ENCODE data around the gene METAP2.

METAP2 gene

DNA sequence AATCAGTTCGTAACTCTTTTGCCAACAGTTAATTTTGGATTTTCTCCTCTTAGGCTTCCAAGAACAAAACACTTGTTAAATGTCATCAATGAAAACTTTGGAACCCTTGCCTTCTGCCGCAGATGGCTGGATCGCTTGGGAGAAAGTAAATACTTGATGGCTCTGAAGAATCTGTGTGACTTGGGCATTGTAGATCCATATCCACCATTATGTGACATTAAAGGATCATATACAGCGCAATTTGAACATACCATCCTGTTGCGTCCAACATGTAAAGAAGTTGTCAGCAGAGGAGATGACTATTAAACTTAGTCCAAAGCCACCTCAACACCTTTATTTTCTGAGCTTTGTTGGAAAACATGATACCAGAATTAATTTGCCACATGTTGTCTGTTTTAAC is 39.6 kb downstream of the METAP2 start:
- no peak for DNase-seq (ENCODE audit: low read depth)

DNA sequence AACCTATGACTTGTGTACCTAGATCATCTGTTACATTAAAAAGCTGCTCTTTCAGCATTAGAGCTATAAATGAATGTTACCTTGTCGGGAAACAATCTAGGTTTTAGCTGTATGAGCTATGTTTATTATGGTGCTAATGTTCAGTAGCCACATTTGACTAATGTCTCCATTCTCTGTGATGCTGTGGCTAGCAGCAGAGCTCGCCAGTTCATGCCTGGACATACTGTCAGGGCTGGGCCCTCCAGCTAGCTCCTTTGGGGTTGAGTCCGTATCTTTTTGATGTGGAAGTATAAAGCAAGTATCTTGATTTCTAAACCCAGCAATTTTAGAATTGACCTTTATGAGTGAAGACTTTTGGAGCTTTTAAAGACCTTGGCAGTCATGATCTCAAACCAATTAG is 41.2 kb downstream of the METAP2 start:
- no peak for DNase-seq (ENCODE audit: low read depth)

DNA sequence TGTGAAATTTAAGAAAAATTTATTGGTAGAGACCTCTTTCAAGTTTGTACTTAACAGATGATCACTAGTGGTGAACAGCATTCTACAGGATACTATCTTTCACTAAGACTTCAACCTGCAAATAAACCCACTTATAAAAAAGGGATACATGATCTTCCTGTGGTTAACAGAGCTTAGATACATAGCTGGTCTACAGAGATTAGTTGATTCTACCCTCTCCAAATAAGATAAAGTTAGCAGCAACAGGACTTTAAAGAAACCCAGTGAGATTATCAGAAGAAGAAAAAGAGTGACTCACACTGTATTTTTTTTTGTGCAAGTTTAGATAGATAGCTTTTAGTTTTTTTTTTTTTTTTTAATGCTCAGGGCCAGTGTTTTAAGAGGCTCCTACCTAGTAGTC is 42.8 kb downstream of the METAP2 start:
- no peak for DNase-seq (ENCODE audit: low read depth)

DNA sequence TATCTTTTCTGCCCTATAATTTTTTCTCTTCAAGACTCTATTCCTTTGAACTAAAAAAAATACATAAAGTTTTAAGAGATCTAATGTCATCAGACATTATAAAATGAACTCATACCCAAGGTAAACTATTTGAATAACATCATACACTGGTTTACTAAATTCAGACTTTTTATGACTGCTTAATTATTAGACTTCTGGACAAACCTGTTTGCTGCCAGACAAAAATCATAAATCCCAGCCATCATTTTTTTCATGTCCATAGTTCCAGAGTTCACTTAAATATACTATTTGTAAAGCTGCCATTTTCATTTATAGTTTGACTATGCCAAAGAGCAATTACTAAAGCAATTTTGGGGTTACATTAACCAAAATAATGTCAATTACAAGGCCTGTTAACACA is 43.3 kb downstream of the METAP2 start:
- no peak for DNase-seq (ENCODE audit: low read depth)

DNA sequence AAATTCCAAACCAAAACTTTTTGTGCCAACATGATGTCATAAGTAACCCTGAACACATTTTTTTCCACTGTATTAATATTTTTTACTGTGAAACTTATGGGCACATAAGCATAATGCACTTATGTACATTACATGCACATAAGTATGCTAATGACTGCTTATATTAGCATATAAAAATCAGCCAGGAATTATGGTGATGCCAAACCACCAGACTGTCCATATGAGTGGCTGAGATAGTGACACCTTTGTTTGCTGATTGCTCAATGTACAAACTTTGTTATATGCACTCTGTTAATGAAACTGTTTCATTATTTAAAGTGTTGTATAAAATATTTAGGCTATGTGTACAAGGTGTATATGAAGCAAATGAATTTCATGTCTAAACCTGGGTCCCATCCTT is 45.0 kb downstream of the METAP2 start:
- no peak for DNase-seq (ENCODE audit: low read depth)

DNA sequence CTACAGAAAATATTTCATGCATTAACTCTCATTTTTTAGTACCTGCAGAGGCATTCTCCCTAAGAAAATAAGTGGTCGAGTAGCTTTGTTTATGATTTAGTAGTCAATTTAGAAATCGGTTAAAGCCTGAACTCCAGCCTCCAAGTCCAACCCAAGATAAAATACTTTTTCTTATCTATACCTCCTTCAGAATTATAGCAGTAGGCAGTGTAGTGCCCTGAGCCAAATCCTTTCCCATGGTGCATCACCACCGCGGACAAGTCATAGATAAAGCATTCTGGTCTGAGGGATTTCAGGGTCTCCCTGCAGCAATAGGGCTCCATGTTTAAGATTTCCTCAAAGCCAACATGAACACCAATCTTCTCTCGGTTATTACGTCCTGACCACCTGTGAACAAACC is 46.9 kb downstream of the METAP2 start:
- no peak for DNase-seq (ENCODE audit: low read depth)

DNA sequence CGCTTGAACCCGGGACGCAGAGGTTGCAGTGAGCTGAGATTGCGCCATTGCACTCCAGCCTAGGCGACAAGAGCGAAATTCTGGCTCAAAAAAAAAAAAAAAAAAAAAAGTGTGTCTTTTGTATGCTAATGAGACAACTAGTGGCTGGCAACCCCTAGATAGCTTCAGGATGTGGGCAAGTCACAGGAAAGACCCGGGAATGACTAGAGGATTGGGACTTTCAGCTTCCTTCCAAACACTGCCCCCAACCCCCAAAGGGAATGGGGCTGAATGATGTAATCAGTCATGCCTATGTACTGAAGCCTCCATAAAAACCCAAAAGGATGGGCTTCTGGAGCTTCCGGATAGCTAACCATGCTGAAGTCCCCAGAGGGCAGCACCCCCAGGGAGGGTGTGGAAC is 48.7 kb downstream of the METAP2 start:
- no peak for DNase-seq (ENCODE audit: low read depth)

DNA sequence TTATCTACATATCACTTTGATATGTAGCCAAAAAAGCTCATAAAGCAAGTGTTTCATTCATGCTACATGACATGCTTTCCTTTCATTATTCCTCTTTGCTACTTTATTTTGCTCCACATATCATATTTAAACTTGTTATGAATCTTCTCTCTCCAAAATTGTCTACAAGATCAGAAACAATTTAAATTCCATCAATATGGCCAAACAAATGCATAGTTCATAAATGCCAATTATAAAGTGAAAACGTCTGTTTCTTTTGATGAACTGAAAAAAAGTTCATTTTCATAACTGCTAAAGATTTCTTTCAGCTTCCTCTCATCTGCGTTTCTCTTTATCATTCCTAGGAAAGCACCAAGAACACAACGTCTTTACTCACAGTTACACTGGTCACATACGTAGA is 54.5 kb downstream of the METAP2 start:
- no peak for DNase-seq (ENCODE audit: low read depth)

DNA sequence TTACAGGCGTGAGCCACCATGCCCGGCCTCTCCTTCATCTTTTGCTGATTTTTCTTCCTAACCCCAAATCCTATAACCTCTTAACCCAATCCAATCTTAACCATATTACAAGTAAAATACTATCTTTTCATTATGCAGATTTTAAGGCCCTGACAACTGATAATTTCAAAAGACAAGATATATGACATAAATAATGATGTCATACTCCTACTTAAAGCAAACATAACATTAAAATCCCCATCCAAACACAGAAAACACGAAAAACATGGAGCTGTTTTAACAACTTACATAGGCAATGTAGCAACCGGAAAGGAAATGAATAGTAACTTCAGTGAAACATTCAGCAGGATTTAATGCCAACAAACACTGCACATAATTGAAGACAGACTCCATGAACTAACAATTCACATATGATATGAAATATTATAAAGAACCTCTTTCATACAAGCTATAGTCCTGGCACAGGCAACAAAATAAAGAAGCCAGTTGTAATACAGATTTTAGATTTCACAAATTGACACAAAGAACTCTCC is 55.8 kb downstream of the METAP2 start:
- no peak for DNase-seq (ENCODE audit: low read depth)

DNA sequence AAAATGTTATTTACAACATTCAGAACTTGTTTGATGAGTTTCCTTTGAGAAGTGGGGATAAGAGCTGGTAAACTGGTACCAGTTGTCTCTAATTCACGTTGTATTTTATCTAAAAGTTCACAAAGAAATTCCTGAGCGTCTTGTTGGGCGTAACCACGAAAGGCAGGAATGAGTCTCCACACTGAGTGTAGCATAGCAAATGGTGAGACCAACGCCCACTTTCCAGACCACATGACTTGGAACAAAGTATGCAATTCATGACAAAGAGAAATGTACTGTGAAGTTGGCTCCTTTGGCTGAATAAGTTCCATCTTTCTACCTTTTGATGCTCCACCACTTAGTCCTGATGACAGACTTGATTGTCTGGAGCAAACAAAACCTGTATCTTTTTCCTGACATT is 58.9 kb downstream of the METAP2 start:
- no peak for DNase-seq (ENCODE audit: low read depth)

DNA sequence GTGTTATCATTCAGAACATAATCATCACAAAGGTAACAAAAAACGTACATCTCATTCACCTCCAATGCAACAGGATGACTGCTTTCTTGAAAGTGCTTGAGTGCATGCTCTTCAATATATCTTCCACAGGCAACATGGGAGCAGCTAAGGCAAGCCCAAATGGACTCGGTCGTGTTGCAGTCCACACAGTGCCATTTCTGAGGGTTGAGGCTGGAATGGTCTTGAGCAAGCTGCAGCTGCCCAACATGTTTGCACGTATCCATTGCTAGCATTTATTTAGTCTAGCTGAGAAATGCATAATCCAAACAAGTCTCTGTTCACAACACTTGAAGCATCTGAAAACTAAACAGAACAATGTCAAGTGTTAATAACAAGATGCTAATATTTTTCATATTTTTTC is 60.0 kb downstream of the METAP2 start:
- DNase-seq (ENCODE audit: low read depth) = no peak

DNA sequence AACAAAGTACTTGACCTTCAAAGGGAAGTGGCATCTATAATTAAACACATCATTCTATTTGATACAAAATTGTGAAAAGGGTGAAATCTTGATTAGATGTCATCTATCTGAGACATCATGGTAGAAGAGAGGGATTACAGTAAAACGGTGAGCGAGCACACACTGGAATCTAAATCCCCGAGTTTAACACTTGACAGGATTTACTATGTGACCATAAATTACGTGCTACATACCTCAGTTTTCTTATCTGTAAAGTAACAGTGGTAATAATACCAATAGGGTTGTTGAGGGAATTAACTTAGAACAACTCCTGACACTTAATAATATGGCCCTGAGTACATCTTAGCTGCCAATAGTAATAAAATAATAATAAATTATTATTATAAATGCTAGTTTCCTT is 64.1 kb downstream of the METAP2 start:
- no peak for DNase-seq (ENCODE audit: low read depth)

DNA sequence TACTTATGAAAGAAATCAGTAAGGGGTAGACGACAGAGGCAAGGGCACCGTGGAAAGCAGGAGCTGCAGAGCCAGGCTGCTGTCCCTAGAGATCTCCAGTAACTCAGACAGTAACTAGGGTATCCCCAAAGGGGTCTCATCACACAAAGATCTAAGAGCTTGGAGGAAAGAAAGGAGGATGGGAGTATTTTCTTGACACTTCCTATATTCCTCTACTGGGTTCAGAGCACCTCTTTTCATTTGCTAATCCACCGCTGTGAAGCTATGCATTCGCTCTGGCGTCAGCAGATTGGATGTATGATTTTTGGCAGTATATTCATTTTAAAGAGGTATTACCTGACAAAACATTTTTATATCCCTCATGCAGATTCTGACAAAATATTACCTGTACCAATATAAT is 64.7 kb downstream of the METAP2 start:
- DNase-seq (ENCODE audit: low read depth) = no peak

DNA sequence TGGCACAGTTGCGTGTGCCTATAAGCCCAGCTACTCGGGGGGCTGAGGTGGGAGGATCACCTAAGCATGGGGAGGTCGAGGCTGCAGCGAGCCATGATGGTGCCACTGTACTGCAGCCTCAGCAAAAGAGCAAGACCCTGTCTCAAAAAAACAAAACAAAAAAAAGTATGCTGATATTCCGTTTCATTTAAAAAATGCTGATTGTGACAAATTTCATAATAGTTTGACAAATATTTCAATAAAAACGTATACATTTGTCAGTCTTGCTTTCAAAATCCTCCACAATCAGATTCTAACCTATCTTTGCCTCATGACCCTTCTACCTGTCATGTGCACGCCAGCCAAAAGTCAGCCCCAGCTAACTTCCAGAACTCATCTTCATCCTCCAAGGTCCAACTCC is 67.5 kb downstream of the METAP2 start:
- DNase-seq (ENCODE audit: low read depth) = no peak

DNA sequence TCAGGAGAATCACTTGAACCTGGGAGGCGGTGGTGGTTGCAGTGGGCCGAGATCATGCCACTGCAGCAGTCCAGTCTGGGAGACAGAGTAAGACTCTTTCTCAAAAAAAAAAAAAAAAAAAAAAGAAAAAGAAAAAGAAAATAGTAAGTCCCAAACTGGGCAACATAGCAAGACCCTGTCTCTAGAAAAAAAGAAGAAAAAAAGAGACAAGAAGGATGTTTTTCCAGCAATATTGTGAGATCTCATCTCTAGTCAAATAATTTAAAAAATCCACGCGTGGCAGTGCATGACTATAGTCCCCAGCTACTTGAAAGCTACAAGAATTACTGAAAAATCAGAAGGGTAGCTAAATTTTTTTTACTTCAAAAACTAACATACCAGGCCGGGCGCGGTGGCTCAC is 69.4 kb downstream of the METAP2 start:
- DNase-seq (ENCODE audit: low read depth) = no peak

DNA sequence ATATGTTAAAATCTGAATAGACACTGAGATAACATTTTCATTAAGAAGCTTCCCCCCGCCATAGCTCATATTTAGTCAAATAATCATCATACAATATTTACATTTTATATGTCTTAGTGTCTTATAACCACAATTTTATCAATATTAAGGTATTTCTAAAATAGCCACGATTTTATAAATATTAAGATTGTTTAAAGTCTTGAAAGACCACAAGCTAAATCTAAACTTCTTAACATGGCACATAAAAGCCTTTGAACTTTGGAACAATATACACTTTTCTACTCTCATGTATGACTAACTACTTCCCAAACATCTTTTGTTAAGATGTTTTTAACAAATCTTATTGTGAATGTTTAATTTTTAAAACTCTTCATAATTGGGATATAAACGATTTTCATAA is 70.8 kb downstream of the METAP2 start:
- no peak for DNase-seq (ENCODE audit: low read depth)

DNA sequence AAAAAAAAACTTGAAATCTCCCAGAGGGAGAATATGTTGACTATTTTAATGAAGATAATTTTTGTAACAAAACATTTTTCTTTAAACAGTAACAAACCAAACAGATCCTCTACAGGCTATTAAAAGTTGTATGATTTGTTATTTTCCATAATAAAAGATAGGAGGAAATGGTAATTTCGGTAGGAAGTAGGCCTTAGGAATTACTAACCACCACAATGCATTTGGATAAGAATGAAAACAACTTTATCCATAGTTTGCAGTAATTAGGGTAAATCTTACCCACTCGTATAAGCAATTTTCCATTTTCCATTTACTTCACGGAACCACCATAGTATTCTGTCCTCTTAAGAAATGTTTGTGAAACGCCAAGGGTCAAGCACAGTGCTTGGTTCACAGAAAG is 71.4 kb downstream of the METAP2 start:
- no peak for DNase-seq (ENCODE audit: low read depth)

DNA sequence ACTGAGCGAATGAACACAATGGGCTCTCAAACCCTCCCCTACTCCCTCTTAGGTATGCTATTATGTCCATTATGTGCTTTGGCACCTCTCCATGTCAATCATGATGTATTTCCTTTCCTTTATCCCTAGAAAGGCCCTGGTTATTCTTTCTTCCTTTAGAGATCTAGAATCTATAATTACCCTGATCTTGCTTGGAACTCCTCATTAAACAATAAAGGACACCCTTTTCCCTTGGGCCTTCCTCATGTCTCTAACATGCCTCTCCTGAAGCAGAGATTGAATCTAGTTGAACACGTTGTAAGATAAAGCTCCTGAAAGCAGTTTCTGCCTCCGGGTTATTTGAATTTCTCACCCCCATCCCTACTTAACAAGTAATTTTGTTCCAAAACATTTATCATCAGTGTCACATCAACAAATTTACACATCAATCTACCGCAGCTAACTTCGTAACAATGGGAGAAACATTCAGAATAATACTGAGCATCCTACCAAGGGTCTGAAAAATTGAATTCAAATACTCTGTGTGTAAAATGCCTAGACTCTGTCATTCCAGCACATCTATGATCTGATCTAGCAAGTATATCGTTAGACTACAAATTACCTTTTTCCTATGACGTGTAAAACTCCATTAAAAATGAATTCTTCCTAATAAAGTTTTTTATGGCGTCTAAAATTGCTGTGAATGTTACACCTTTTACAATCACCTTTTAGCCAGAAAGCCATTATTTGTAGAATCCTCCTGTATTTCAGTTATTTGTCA is 72.0 kb downstream of the METAP2 start:
- DNase-seq (ENCODE audit: low read depth) = no peak

DNA sequence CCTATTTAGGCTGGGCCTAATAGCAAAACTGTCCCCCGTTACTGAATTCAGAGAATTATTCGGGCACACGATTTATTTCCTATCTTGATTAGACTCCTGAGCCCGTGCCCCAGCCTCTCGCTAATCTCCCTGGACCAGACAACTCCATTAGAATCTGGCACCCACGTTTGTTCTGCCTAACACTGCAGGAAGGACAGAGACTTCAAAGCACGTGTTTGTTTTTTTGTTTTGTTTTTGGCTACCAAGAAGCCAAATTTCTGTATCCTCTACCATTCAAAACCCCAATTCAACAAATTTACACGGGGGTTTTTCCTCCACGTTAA is 72.5 kb downstream of the METAP2 start:
- no peak for DNase-seq (ENCODE audit: low read depth)

DNA sequence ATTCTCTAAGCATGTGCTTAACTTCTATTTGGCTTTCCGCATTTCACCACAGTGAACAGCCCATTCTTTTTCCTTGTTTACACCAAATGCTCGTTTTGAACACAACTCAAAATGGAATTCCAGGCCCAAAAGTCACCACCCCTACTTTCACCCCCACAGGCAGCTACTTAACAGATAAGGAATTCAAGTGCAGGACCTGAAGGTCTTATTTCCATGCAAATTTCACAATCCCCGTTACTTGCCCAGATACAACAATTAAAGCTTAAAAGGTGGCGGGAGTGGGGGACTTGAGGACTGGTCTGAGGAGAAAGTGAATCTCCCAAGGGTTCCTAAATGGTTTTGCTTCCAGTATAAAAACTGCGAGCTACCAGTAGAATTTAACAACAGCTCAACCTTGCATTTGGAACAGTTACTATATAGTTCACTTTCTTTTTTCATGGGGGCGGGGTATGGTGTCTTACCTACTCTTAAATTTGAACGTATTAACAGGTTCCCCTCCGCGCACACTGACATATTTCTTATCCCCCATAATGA is 73.6 kb downstream of the METAP2 start:
- no peak for DNase-seq (ENCODE audit: low read depth)

DNA sequence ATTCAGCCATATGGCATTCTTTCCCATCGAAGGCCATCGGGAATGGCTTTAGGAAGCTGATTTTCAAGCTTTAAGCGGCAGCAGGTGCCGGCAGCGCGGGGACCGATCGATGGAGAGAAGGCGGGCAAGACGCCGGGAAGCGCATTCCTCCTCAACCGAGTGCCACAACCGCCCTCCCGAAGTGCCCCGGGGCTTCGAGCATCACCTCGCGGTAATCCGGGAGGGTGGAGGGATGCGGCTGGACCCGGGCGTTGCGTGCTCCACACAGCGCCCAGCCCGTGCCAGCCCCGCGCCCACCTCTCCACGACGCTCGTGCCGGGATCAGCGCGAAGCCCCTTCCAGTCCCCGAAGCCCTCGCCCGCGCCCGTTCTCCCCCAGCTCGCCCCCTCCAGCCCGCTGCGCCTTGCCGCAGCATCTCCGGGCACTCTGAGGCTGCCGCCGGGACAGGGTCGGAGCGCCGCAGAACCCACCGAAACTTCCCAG is 74.1 kb downstream of the METAP2 start:
- DNase-seq (ENCODE audit: low read depth) = no peak

DNA sequence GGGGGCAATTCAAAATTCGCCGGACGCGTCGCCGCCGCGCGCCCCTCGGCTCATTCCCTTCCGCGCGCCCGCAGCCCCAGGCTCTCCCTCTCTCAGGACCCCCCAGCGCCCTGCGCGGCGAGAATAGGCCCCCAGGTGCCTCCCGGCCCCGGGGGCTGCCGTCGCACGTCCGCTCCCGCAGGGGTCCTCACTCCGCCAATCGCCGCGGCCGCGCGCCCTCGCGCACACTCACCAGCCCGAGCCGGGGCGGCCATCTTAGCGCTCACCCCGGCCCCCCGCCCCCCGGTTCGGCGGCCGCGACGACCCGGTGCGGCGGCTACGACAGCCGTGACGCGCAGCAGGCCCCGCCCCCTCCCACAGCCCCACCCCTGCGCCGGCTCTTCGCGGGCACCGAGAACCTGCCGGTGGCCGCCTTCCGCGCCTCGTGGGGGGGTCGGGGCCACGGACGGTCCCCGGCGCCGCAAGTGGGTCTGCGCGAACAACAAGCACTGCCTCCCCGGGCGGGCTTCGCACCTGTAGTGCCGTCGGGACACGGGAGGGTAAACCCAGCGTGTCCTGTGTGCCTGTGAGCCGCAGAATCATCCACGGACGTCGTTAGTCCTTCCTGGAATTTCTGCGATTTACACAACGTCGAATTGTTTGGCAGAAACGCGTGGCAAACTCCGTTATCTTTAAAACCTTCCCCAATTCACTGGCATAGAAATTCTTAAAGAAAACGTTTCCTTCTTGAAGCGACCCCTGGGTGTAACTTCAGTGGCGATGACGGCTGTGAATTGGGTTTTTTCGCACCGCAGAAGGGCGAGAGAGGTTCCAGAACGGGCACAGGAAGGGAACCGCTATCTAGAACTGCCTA is 74.8 kb downstream of the METAP2 start:
- peak; percentile 24 for DNase-seq (ENCODE audit: low read depth)

DNA sequence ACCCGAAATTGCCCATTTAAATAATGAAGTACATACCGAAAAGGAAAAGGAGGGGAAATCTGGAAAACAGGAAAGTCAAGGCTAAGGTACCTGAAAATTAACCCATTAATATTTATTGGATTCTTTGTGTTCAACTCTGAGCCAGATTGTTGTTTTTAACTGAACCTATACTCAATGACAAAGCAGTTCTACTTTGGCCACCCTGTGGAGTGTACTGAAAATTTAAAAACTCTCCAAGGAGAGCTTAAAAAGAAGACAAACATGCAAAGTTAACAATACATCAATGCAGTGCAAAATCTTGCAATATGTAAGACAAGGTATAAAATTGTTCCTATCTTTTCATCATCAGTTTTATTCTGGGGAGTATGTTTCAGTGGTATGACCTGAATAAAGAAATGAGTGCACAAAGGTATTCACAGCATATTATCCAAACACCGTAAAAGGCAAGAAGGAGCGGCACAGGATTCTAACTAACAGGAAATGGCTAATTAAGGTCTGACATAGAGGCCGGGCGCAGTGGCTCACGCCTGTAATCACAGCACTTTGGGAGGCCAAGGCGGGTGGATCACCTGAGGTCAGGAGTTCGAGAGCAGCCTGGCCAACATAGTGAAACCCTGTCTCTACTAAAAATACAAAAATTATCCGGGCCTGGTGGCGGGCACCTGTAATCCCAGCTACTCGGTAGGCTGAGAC is 75.6 kb downstream of the METAP2 start:
- no peak for DNase-seq (ENCODE audit: low read depth)

All from stimulated activated CD8-positive, alpha-beta memory T cell treated with anti-CD3 and anti-CD28 coated beads, Interleukin-12 subunit alpha, Interleukin-12 subunit beta, amount 100 ng/mL, for 1 hour (primary cell).